A673 (cell line): ENCODE results near the gene FAM229A. TPM values are rescaled to one million over a fixed set of nuclear protein-coding genes. Genes with fewer than 3 reads are reported as not detected.
A peak's percentile ranks its signal among the peaks of the same experiment; 100 is the strongest.

Experiments
- BruUV-seq: library from RNA; stranded (reverse); fragments of 400-500 nt; replicated peaks from 2 replicates; lab custom pipeline; 2021; lab: Mats Ljungman, UMichigan
- CTCF ChIA-PET: fragments of 300-600 bp; sonication (Branson Sonifier 250); formaldehyde crosslinking; loops from one replicate; lab custom pipeline; 2022; ENCODE audit warnings: antibody characterized with exemption; lab: Charles Lee
- POLR2A ChIA-PET: fragments of 300-600 bp; sonication (Branson Sonifier 250); formaldehyde crosslinking; loops from one replicate; lab custom pipeline; 2022; ENCODE audit warnings: antibody characterized with exemption; ENCODE audit not compliant: low non-redundant PET; lab: Charles Lee
- DNase-seq: peaks from one replicate; pipeline ENCODE4 v3.0.0-alpha.2; 2015; ENCODE audit warnings: low spot score
- H3K27ac ChIP-seq: fragments of 200-600 bp; sonication (generic); 2 replicates; pipeline ENCODE4 v1.5.1; 2016; ENCODE audit warnings: mixed run types, low read depth, mild to moderate bottlenecking, mixed read lengths, antibody characterized with exemption, low read length; ENCODE audit not compliant: poor library complexity, severe bottlenecking
- H3K27me3 ChIP-seq: fragments of 200-600 bp; sonication (generic); replicated peaks from 2 replicates; pipeline ENCODE4 v1.6.1; 2017; ENCODE audit warnings: mixed run types, low read depth, mild to moderate bottlenecking, mixed read lengths, antibody characterized with exemption, low read length; ENCODE audit not compliant: insufficient read depth, poor library complexity
- H3K36me3 ChIP-seq: fragments of 200-600 bp; sonication (generic); 2 replicates; pipeline ENCODE4 v1.6.1; 2016; ENCODE audit warnings: mixed run types, mild to moderate bottlenecking, mixed read lengths, antibody characterized with exemption, low read length; ENCODE audit not compliant: insufficient read depth, poor library complexity, severe bottlenecking
- H3K4me1 ChIP-seq: fragments of 200-600 bp; sonication (generic); 2 replicates; pipeline ENCODE4 v1.6.1; 2017; ENCODE audit warnings: mixed run types, mild to moderate bottlenecking, mixed read lengths, antibody characterized with exemption, low read length; ENCODE audit not compliant: insufficient read depth, poor library complexity, severe bottlenecking
- H3K4me3 ChIP-seq: fragments of 200-600 bp; sonication (generic); 2 replicates; pipeline ENCODE4 v1.5.1; 2016; ENCODE audit warnings: low read depth, mixed run types, mild to moderate bottlenecking, mixed read lengths, low read length; ENCODE audit not compliant: poor library complexity, severe bottlenecking
- H3K9me3 ChIP-seq: fragments of 200-600 bp; sonication (generic); 2 replicates; pipeline ENCODE4 v1.6.1; 2016; ENCODE audit warnings: mixed run types, low read depth, mild to moderate bottlenecking, mixed read lengths, antibody characterized with exemption, low read length; ENCODE audit not compliant: poor library complexity, severe bottlenecking
- EZH2 ChIP-seq: fragments of 200-600 bp; sonication (generic); IDR thresholded peaks from 2 replicates; pipeline ENCODE4 v1.6.1; 2017; ENCODE audit warnings: borderline replicate concordance, low read depth, mild to moderate bottlenecking, mixed read lengths, antibody characterized with exemption, low read length; ENCODE audit not compliant: poor library complexity, severe bottlenecking
- intact Hi-C: fragments of 100-400 bp; cut with micrococcal nuclease; formaldehyde crosslinking; loops from one replicate; pipeline ENCODE4 v1.10.0; 2022; ENCODE audit not compliant: unreplicated experiment
- total RNA-seq: library from RNA; stranded (reverse); gene quantifications from 2 replicates; pipeline ENCODE4 v1.2.3, GENCODE V29; 2021
- TF ChIP-seq, protein P1 (sequence below): fragments of 300-800, 200-600 bp; sonication (generic); conservative IDR thresholded peaks from 2 replicates; pipeline ENCODE4 v1.5.1; 2017; ENCODE audit warnings: low read depth, mild to moderate bottlenecking, antibody characterized with exemption, low read length, moderate library complexity, mixed read lengths

FAM229A gene
- total RNA-seq, 1 experiment from 2014 or later, result 4.7 TPM

DNA sequence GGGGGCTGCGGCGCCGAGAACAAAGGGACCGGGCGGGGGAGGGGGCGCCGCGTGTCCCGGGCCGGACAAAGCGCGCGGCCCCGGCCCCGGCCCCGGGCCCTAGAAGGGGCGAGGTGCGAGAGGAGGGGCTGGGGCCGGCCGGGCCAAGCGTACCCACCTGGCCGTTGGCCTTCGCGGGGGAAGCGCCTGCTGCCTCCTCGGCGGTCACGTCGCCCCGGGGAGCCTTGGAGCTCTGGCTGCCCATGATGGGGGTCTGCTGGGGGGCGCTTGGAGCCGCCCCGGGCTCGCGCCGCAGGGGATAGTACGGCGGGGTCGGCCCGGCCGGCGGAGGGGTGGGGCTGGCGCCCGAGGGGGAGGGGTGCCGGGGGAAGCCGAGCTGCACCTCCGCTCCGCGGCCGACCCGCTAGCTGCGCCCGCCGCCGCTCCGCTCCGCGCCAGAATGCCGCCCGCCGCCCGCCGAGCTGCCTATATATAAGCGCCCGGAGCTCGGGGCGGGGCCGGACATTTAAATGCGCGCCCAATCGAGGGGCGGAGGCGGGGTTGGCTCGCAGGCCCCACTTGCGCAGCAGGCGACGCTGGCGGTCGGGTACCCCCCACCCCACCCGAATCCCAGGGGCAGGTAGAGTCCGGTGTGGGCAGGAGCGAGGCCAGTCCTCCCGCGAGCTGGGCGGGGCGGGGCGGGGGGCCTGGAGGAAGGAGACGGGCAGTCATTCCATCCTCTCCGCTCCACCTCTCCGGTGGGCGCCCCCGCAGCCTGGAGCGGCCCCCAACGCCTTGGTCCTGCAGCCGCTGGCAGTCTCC is 26.3 kb downstream of the FAM229A start, which contains the start of gene MARCKSL1:
Gene MARCKSL1 (minus strand): TSS at position 444 of the 801 bp plus-strand sequence. CDS start 200 bp downstream, at position 244.
- TF ChIP-seq, protein P1, sequence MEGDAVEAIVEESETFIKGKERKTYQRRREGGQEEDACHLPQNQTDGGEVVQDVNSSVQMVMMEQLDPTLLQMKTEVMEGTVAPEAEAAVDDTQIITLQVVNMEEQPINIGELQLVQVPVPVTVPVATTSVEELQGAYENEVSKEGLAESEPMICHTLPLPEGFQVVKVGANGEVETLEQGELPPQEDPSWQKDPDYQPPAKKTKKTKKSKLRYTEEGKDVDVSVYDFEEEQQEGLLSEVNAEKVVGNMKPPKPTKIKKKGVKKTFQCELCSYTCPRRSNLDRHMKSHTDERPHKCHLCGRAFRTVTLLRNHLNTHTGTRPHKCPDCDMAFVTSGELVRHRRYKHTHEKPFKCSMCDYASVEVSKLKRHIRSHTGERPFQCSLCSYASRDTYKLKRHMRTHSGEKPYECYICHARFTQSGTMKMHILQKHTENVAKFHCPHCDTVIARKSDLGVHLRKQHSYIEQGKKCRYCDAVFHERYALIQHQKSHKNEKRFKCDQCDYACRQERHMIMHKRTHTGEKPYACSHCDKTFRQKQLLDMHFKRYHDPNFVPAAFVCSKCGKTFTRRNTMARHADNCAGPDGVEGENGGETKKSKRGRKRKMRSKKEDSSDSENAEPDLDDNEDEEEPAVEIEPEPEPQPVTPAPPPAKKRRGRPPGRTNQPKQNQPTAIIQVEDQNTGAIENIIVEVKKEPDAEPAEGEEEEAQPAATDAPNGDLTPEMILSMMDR, result no peak
- TF ChIP-seq EZH2, result no peak
- Histone ChIP-seq H3K4me1 (peaks cover 15% of the 10 kb centered on the region), H3K4me3 (peak within 1 kb of the TSS; percentile 99), H3K27me3 (no peaks in the 10 kb centered on the region), H3K9me3 (no peaks in the 10 kb centered on the region), H3K36me3 (peaks cover 35% of the 10 kb centered on the region), H3K27ac (peak within 1 kb of the TSS; percentile 96)
- ChIA-PET POLR2A (interaction anchor here (0.7 kb wide), 2 partner anchors 9 to 58 kb away, joined by 3 to 4 read pairs; partner anchors contain the start of gene BSDC1), CTCF (interaction anchor here (0.5 to 0.9 kb wide), 3 partner anchors 15 to 136 kb away, joined by 3 to 7 read pairs (median 3); partner anchors contain the start of genes CCDC28B and HDAC1)
- intact Hi-C loops, result loop anchor here (5.0 to 10.0 kb wide), 2 partner anchors 56 to 111 kb away; partner anchors contain the start of genes BSDC1, EIF3I and TMEM234
- peak; percentile 85 for DNase-seq
- BruUV-seq, result no TSS peak

DNA sequence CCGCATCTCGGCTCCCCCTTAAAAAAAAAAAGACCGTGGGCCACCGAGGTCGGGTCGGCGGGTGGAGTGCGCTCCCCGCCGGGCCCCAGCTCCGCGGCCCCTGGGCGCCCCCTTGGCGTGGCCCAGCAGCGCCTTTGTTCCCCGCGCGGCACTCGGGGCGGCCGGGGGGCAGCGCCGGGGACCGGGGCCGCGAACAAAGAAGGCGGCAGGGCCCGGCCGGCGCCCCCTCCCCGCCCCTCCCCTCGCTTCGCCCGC is 26.8 kb downstream of the FAM229A start:
- Histone ChIP-seq H3K36me3 (peaks cover 41% of the 10 kb centered on the region), H3K9me3 (no peaks in the 10 kb centered on the region), H3K4me3 (peak overlapping the region; percentile 99), H3K27ac (peak overlapping the region; percentile 96), H3K27me3 (no peaks in the 10 kb centered on the region), H3K4me1 (peaks cover 15% of the 10 kb centered on the region)
- DNase-seq, result no peak
- ChIA-PET CTCF (interaction anchor here (0.5 to 0.9 kb wide), 2 partner anchors 16 to 226 kb away, joined by 3 read pairs; no protein-coding TSS in a partner anchor), POLR2A (no interaction called here)
- TF ChIP-seq EZH2, result no peak
- intact Hi-C loops, result loop anchor here (5.0 to 10.0 kb wide), 2 partner anchors 57 to 111 kb away; partner anchors contain the start of genes BSDC1, EIF3I and TMEM234
- no TSS peak for BruUV-seq

DNA sequence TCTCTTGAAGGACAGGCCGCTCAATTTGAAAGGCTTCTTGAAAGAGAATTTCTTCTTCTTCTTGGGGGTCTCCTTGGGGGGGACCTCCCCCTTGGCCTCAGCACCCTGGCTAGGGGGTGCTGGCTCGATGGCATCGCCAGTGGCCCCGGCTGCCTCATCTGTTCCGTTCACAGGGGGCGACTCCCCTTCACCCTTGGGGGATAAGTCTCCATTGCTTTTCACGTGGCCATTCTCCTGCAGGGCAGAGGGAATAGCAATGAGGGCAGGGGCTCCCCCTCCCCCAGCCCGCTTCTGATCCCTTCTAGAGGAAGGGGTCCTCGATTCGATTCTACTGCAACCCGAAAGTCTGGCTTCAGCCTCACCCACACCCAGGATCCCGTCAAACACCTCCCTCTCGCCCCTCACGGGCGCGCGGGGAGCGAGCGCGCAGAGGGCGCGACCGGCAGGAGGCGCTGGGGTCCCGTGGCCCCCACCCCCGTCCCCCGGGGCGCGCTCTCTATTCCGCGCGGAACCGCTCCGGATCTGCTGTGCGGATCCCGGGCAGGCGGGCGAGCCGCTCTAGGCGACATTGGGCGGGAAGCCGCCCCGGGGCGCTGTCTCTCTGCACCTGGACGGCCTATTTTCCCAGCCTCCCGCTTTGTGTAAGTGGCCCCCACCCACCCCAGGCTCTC is 27.3 kb downstream of the FAM229A start:
- H3K27me3 ChIP-seq, result no peaks in the 10 kb centered on the region
- no TSS peak for BruUV-seq
- H3K36me3 ChIP-seq, result peaks cover 45% of the 10 kb centered on the region
- H3K9me3 ChIP-seq, result no peaks in the 10 kb centered on the region
- peak overlapping the region; percentile 96 for H3K27ac ChIP-seq
- POLR2A ChIA-PET, result no interaction called here
- peak; percentile 76 for DNase-seq
- no peak for TF ChIP-seq EZH2
- TF ChIP-seq, protein P1, result peak; percentile 72
- CTCF ChIA-PET, result interaction anchor here (0.5 kb wide), 1 partner anchor 226 kb away, joined by 3 read pairs; no protein-coding TSS in a partner anchor
- intact Hi-C loops, result loop anchor here (5.0 to 10.0 kb wide), 2 partner anchors 57 to 110 kb away; partner anchors contain the start of genes BSDC1, EIF3I and TMEM234
- H3K4me3 ChIP-seq, result peak overlapping the region; percentile 99
- H3K4me1 ChIP-seq, result peaks cover 15% of the 10 kb centered on the region
